Measurements from ENCODE around the gene N4BP2L2. TPM values are rescaled to one million over a fixed set of nuclear protein-coding genes. Genes with fewer than 3 reads are reported as not detected.

Gene N4BP2L2
- polyA plus RNA-seq, 1 donor from 2014 or later: 317 TPM

GRCh38 chr13:32476021-32476731 lies 62.4 kb downstream of the N4BP2L2 start:
- H3K36me3 ChIP-seq (ENCODE audit: insufficient read depth, low read length): no peaks in the 10 kb centered on the region
- TF ChIP-seq EP300 (conservative IDR thresholded peaks at IDR 0.05; ENCODE audit: poor library complexity, severe bottlenecking) (no peak), EZH2 (IDR thresholded peaks at IDR 0.05; ENCODE audit: borderline replicate concordance, insufficient read depth, low read length, poor library complexity, severe bottlenecking) (no peak), REST (IDR thresholded peaks at IDR 0.05; ENCODE audit: borderline replicate concordance) (no peak), SMC3 (conservative IDR thresholded peaks at IDR 0.05; ENCODE audit: poor library complexity) (no peak), POLR2AphosphoS5 (IDR thresholded peaks at IDR 0.05) (no peak), RAD21 (conservative IDR thresholded peaks at IDR 0.05) (no peak), CTCF (IDR thresholded peaks at IDR 0.05; ENCODE audit: poor library complexity, severe bottlenecking) (no peak), TAF1 (IDR thresholded peaks at IDR 0.05; ENCODE audit: low read depth) (no peak), MXI1 (conservative IDR thresholded peaks at IDR 0.05; ENCODE audit: poor library complexity, severe bottlenecking) (no peak)
- no peaks in the 10 kb centered on the region for H3K9me3 ChIP-seq (ENCODE audit: low read length)
- H3K27me3 ChIP-seq (ENCODE audit: insufficient read depth, low read depth, low read length): no peaks in the 10 kb centered on the region
- H3F3A ChIP-seq (ENCODE audit: insufficient read depth, low read length, poor library complexity, severe bottlenecking): no peaks in the 10 kb centered on the region
- H3K9me2 ChIP-seq (ENCODE audit: insufficient read depth, low read length): no peaks in the 10 kb centered on the region
- H4K20me1 ChIP-seq (ENCODE audit: insufficient read depth): no peaks in the 10 kb centered on the region
- no peak overlapping the region for H3K27ac ChIP-seq (ENCODE audit: low read length)
- no peak overlapping the region for H3K4me2 ChIP-seq (ENCODE audit: low read length)
- H3K79me2 ChIP-seq (replicated peaks; ENCODE audit: insufficient read depth, low read length): no peaks in the 10 kb centered on the region
- H3K4me3 ChIP-seq (ENCODE audit: low read length): no peak overlapping the region
- H3K9ac ChIP-seq (ENCODE audit: low read length): no peak overlapping the region
- no peak overlapping the region for H2AFZ ChIP-seq (ENCODE audit: low read depth, low read length)

- no peaks in the 10 kb centered on the region for H3F3A ChIP-seq (ENCODE audit: insufficient read depth, low read length, poor library complexity, severe bottlenecking)
- no peak overlapping the region for H3K9ac ChIP-seq (ENCODE audit: low read length)
- no peak overlapping the region for H3K4me2 ChIP-seq (ENCODE audit: low read length)
- H3K4me3 ChIP-seq (ENCODE audit: low read length): no peak overlapping the region
- H3K36me3 ChIP-seq (ENCODE audit: insufficient read depth, low read length): no peaks in the 10 kb centered on the region
- no peak overlapping the region for H2AFZ ChIP-seq (ENCODE audit: low read depth, low read length)
- H4K20me1 ChIP-seq (ENCODE audit: insufficient read depth): no peaks in the 10 kb centered on the region
- H3K9me3 ChIP-seq (ENCODE audit: low read length): no peaks in the 10 kb centered on the region
- no peak overlapping the region for H3K27ac ChIP-seq (ENCODE audit: low read length)
- H3K9me2 ChIP-seq (ENCODE audit: insufficient read depth, low read length): no peaks in the 10 kb centered on the region
- H3K27me3 ChIP-seq (ENCODE audit: insufficient read depth, low read depth, low read length): no peaks in the 10 kb centered on the region
- no peaks in the 10 kb centered on the region for H3K79me2 ChIP-seq (replicated peaks; ENCODE audit: insufficient read depth, low read length)
- no peak for TF ChIP-seq TAF1 (IDR thresholded peaks at IDR 0.05; ENCODE audit: low read depth)
- no peak for TF ChIP-seq RAD21 (conservative IDR thresholded peaks at IDR 0.05)
Measured at GRCh38 chr13:32474999-32475792, 63.4 kb downstream of the N4BP2L2 start.

Data from neural cell (in vitro differentiated cells).